HepG2 (cell line): ENCODE results near the gene ATP13A1. TPM values are rescaled to one million over a fixed set of nuclear protein-coding genes. Genes with fewer than 3 reads are reported as not detected.
"Not testable (repeated sequence)": the region's sequence is repeated elsewhere in the genome, so short reads cannot be mapped to it uniquely, and the experiment has no call there.

Source experiments
- ATAC-seq: fragments of 200-7000 bp; cut with Tn5 transposase; 3 replicates; pipeline ENCODE4 v1.9.1; 2020; ENCODE audit warnings: mild to moderate bottlenecking, moderate library complexity
- BruUV-seq: library from RNA; stranded (reverse); fragments of 400-500 nt; replicated peaks from 2 replicates; lab custom pipeline; 2021; lab: Mats Ljungman, UMichigan
- CTCF ChIA-PET: fragments of 300-600 bp; formaldehyde crosslinking; extraction: SDS; loops from one replicate; lab custom pipeline; 2021; ENCODE audit warnings: low total read pairs, inconsistent platforms, low intra/inter-chr PET ratio; lab: Yijun Ruan, JAX
- POLR2A ChIA-PET: fragments of 350-600 bp; sonication (Branson Sonifier 250); formaldehyde crosslinking; loops from one replicate; lab custom pipeline; 2020; ENCODE audit warnings: antibody characterized with exemption, inconsistent platforms; lab: Yijun Ruan, JAX
- DNase-seq: peaks from one replicate; pipeline ENCODE4 v3.0.0-alpha.2; 2015; ENCODE audit warnings: low spot score
- FAIRE-seq: peaks from 3 replicates; lab custom pipeline; 2011; peaks lifted over from hg19 to GRCh38; lab: Jason Lieb, UNC
- H2AFZ ChIP-seq: one replicate; pipeline ENCODE4 v1.6.1; 2011; ENCODE audit warnings: low read length, inconsistent platforms
- H3K27ac ChIP-seq: fragments of 300-600 bp; 3 replicates; pipeline ENCODE4 v1.8.0; 2011; ENCODE audit warnings: mixed run types, mild to moderate bottlenecking, mixed read lengths, low read length, inconsistent platforms; ENCODE audit not compliant: insufficient read depth; ENCODE audit errors: extremely low read length
- H3K27me3 ChIP-seq, 2 experiments: fragments of 200-600 bp in 1 of 2; 2 replicates in 1 of 2; 3 replicates in 1 of 2; pipeline versions ENCODE4 v1.6.0 to v1.8.0; 2011; ENCODE audit warnings: low read length in 2 of 2, mild to moderate bottlenecking in 2 of 2, moderate library complexity in 2 of 2, inconsistent platforms in 1 of 2; ENCODE audit not compliant: insufficient read depth in 2 of 2, control insufficient read depth in 1 of 2
- H3K36me3 ChIP-seq, 2 experiments: fragments of 200-600 bp in 1 of 2; replicated peaks in 1 of 2; 2 replicates in 1 of 2; 3 replicates in 1 of 2; pipeline versions ENCODE4 v1.5.1 to v1.8.0; 2011; ENCODE audit warnings: low read length in 2 of 2, inconsistent platforms in 1 of 2; ENCODE audit not compliant: insufficient read depth in 2 of 2, control insufficient read depth in 1 of 2
- H3K4me1 ChIP-seq: 2 replicates; pipeline ENCODE4 v1.5.1; 2012; ENCODE audit warnings: low read length, inconsistent platforms; ENCODE audit not compliant: insufficient read depth
- H3K4me2 ChIP-seq: 2 replicates; pipeline ENCODE4 v1.6.0; 2011; ENCODE audit warnings: low read depth, low read length, inconsistent platforms
- H3K4me3 ChIP-seq, 3 experiments: fragments of 200-600 bp in 1 of 3; sonication (generic), shearing (Covaris generic) in 1 of 3; replicated peaks in 1 of 3; 2 replicates each; pipeline ENCODE4 v1.5.1; 2011 to 2016; ENCODE audit warnings: low read length in 3 of 3, inconsistent platforms in 2 of 3, low read depth in 2 of 3, mild to moderate bottlenecking in 2 of 3, control low read depth in 1 of 3, mixed read lengths in 1 of 3; ENCODE audit not compliant: insufficient read depth in 1 of 3
- H3K79me2 ChIP-seq: one replicate; pipeline ENCODE4 v1.6.1; 2011; ENCODE audit warnings: low read length, inconsistent platforms; ENCODE audit not compliant: insufficient read depth
- H3K9ac ChIP-seq: 2 replicates; pipeline ENCODE4 v1.6.0; 2011; ENCODE audit warnings: mild to moderate bottlenecking, low read depth, low read length, inconsistent platforms; ENCODE audit not compliant: insufficient read depth
- H3K9me3 ChIP-seq: 2 replicates; pipeline ENCODE4 v1.5.1; 2012; ENCODE audit warnings: mild to moderate bottlenecking, low read length
- H4K20me1 ChIP-seq: 2 replicates; pipeline ENCODE4 v1.6.0; 2011; ENCODE audit warnings: inconsistent platforms, mild to moderate bottlenecking, low read length, moderate library complexity; ENCODE audit not compliant: insufficient read depth
- HDAC6 ChIP-seq: fragments of 200-600 bp; sonication (generic); IDR thresholded peaks from 2 replicates; pipeline ENCODE4 v1.7.0; 2017; ENCODE audit warnings: mild to moderate bottlenecking, antibody characterized with exemption, low read length, low read depth
- MTA3 ChIP-seq: sonication (generic); formaldehyde crosslinking; IDR thresholded peaks from 2 replicates; pipeline ENCODE4 v1.4.0; 2020; ENCODE audit warnings: missing genetic modification reagents
- RERE ChIP-seq: IDR thresholded peaks from 2 replicates; pipeline ENCODE4 v1.6.1; 2016; ENCODE audit warnings: low read depth, missing genetic modification reagents, missing compliant biosample characterization
- SNAPC4 ChIP-seq: sonication (generic); formaldehyde crosslinking; IDR thresholded peaks from 2 replicates; pipeline ENCODE4 v1.4.0; 2020; ENCODE audit warnings: mild to moderate bottlenecking, missing genetic modification reagents
- ZNF691 ChIP-seq: sonication (generic); formaldehyde crosslinking; IDR thresholded peaks from 2 replicates; pipeline ENCODE4 v1.4.0; 2020; ENCODE audit warnings: missing genetic modification reagents, low read depth, mild to moderate bottlenecking, borderline replicate concordance
- WGBS: methylation state at CpG from one replicate; pipeline ENCODE4 v1.1.6; 2017; ENCODE audit warnings: low lambda C conversion rate; 5-methylcytosine and 5-hydroxymethylcytosine counted together
- in situ Hi-C: cut with HindIII; loops from 2 replicates; pipeline ENCODE4 v1.10.0; 2017; ENCODE audit warnings: low pct_unique_long_range_greater_than_20kb; ENCODE audit not compliant: extremely low pct_ligation_motif_present
- intact Hi-C: fragments of 100-400 bp; cut with micrococcal nuclease; formaldehyde crosslinking; loops from one replicate; pipeline ENCODE4 v1.10.0; 2022; ENCODE audit not compliant: unreplicated experiment
- polyA plus RNA-seq, 8 experiments: library from polyadenylated mRNA; depleted of rRNA in 3 of 8; stranded (reverse) in 7 of 8; unstranded in 1 of 8; fragments of >200 nt; fragmentation: Illumina TruSeq in 4 of 8; extraction: Trizol in 4 of 8; gene quantifications; 2 replicates each; pipeline versions ENCODE4 v1.2.1 to v1.2.3, GENCODE V29; 2011 to 2016; ENCODE audit warnings: low read depth in 4 of 8, missing spikeins in 1 of 8, mixed read lengths in 1 of 8; ENCODE audit not compliant: insufficient read depth in 1 of 8
- total RNA-seq, 5 experiments: library from RNA; depleted of rRNA; stranded (reverse); fragments of >200 nt; fragmentation: Illumina TruSeq; extraction: Trizol; gene quantifications; 2 replicates each; pipeline ENCODE4 v1.2.3, GENCODE V29; 2016; ENCODE audit warnings: low read depth in 1 of 5

ATP13A1 gene
- total and polyA plus RNA-seq, 2 of the 13 experiments (the other 11 are each of a cell fraction or from before 2014, with no cell fraction given) = 23.2 to 41.7 TPM

- BruUV-seq = no TSS peak
- Histone ChIP-seq H4K20me1 (no peaks in the 10 kb centered on the region), H3K9ac (no peak overlapping the region), H3K27me3 (no peaks in the 10 kb centered on the region), H3K27ac (no peak overlapping the region), H3K4me3 (no peak overlapping the region), H3K4me1 (no peaks in the 10 kb centered on the region), H3K36me3 (no peaks in the 10 kb centered on the region), H3K9me3 (no peaks in the 10 kb centered on the region), H3K79me2 (no peaks in the 10 kb centered on the region), H2AFZ (no peak overlapping the region), H3K4me2 (no peak overlapping the region)
- in situ Hi-C loops = no loop called here
- intact Hi-C loops = no loop called here
- no peak for FAIRE-seq
- 62% methylated on average over 10 of the region's 10 CpGs for WGBS
- no peak for DNase-seq
- no peak for TF ChIP-seq MTA3
- TF ChIP-seq ZNF691 = no peak
- TF ChIP-seq SNAPC4 = no peak
- no peak for TF ChIP-seq HDAC6
- TF ChIP-seq RERE (CRISPR knock-in tag) = no peak
- no peak for ATAC-seq
- POLR2A ChIA-PET = no interaction called here
- CTCF ChIA-PET = no interaction called here
These were observed 28.2 kb upstream of the ATP13A1 start for GRCh38 chr19:19691683-19692082.

- H4K20me1 ChIP-seq, H3K27me3 ChIP-seq, DNase-seq, intact Hi-C loops, CTCF ChIA-PET, H3K4me3 ChIP-seq, H3K27ac ChIP-seq, H3K4me2 ChIP-seq, POLR2A ChIA-PET, H3K9me3 ChIP-seq, BruUV-seq, H3K36me3 ChIP-seq, in situ Hi-C loops, FAIRE-seq, H3K79me2 ChIP-seq, H3K9ac ChIP-seq, H3K4me1 ChIP-seq, ATAC-seq, H2AFZ ChIP-seq: not testable (repeated sequence)
- 98% methylated on average over 10 of the region's 10 CpGs for WGBS
These were observed 25.5 kb upstream of the ATP13A1 start for GRCh38 chr19:19689023-19689422.
